ENCODE data around the gene IL10RA.

IL10RA gene

DNA sequence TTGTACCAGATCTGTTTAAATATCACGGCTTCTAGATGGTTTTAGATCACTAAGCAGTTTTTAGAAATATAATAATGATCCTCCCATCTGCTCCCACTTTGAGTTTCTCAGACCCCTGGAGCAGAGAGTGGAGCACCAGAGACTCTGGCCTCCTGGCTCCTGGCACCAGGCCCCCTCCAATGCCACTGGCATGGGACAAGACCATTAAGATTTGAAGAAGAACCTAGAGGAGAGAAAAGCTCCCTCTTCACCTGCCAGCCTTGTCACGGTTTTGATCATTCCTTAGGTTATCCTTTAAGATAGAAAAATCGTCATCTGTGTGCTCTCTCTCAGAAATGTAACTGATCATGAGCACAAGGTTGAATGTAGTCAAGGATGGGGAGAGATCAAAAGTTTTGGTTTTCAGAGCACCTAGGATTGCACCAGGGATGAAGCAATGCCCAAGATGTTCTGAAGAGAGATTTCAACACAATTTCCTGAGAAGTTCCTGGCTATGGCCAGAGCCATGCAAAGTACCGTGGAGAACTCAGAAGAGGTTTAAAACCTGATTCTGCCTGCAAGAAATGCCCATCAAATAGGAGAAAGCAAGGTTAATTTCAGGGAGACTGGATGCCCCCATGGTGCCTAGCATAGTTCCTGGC is 22.2 kb downstream of the IL10RA start:
- no peak for DNase-seq

DNA sequence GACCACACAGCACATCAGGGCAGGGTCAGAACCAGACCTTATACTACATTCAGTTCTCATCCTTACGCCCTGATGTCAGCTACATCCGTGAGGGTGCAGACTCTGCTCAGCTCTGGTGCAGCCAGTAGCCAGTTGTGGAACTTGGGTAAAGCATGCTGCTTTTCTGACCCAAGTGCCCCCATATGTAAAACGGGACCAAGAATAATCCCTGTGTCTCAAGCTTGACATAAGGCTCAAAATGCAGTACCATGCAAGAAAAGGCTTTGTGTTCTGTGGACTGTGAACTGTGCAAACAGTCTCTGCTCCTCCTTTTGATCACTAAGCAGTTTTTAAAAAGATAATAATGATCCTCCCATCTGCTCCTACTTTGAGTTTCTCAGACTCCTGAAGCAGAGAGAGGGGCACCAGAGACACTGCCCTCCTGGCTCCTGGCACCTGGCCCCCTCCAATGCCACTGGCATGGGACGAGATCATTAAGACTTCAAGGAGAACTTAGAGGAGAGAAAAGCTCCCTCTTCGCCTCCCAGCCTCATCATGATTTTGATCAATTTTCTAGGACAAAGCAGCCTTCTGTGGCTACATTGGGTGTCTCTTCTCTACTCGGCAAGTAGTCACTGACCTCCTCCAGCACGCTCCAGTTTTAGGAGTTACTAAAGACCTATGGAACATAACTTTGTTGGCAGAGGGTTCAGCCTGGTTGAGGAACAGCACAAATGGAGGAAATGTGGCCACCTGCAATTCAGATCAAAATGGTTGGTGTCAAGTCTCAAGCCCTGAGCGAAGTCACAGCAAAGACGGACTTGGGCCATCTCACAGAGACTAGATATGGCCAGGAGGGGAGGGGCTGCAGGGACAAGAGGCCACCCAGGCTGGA is 23.9 kb downstream of the IL10RA start:
- DNase-seq: no peak

DNA sequence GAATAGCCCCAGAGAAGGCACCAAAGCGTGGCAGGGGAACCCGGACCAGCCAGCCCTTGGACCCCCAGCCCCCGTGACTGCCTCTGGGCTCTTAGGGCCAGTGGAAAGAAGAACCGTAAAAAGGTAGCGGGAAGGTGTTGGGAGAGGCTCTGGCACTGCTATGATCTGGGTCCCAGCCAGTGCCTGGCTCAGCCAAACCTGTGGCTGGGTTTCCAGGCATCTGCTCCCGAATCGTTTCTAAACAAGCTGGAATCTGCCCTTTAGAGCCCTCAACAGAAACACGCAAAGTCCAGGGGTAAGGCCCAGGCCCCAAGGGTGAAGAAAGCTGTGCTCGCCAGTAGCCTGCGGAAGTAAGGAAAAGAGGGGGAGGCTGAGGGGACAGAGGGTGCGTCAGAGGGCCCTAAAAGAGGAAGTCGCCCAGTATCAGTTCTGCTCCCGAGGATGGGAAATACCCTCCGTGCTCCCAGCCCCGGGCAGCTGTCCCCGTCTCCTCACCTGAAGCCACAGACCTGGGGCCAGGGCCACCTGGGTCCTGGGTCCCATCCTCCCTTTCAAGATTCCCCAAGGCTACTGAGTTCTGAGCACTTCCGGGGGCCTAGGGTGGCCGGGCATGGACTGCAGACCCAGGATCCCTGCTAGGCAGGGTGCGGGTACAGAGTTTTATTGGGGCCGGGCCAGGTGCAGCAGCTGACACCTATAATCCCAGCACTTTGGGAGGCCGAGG is 24.7 kb downstream of the IL10RA start:
- no peak for DNase-seq

DNA sequence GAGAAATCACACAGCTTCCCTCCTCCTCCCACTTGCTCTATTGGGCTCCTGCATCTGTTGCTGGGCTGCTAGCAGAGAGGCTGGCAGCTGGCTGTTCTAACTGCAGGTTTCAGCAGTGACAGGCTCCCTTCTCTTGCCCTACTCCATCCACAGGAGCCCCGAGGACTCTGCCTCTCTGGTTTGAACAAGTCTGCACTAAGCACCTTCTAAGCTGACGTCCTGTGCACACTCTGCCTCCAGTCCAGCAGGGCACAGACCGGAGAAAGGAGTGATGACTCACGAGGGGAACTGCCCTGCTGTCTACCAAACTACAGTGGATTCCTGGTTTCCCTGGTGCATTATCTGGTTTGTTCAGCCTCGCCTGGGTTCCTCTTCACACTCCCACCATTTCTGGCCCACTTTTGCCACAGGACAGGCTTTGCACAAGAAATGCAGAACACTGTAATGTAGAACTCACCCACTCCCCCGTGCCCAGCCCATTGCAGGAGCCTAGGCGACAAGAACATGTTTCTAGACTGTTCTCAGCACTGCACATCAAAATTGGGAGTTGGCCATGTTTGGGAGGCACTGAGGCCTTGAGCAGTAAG is 26.0 kb downstream of the IL10RA start:
- DNase-seq: no peak

DNA sequence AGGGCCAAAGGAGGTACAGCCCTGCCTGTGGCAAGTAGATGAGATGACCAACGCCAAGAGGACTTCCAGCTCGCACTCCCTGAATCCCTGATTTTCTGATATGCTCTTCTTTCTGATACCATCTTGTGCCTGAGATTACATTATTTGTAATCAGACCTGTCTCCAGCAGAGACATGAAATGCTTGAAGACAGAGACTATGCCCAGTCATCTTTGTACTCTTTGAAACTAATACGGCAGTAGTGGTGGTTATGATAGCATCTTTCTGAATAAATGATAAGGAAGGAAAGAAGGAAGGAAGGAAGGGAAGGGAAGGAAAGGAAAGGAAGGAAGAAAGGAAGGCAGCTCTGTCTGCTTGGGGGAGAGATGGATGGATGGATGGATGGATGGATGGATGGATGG is 27.8 kb downstream of the IL10RA start:
- no peak for DNase-seq

DNA sequence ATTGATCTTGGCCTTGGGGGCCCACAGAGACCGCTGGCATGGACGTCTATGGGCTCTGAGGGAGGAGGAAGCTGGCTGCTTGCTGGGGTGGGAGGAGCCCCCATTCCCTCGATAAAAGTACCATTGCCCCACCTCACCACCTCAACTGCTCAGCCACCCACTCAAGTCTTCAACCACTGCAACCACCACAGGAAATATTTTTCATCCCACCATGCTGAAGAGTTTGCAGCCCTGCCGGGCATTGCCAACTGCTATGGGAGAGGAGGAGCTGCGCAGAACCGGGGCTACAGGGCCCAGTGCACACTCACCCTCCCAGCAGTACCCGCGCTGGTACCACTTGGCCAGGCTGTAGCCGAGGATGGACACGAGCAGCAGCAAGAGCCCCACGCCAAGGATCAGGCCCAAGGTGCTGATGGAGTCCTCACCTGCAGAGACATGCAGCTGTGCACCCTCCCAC is 29.2 kb downstream of the IL10RA start:
- no peak for DNase-seq

DNA sequence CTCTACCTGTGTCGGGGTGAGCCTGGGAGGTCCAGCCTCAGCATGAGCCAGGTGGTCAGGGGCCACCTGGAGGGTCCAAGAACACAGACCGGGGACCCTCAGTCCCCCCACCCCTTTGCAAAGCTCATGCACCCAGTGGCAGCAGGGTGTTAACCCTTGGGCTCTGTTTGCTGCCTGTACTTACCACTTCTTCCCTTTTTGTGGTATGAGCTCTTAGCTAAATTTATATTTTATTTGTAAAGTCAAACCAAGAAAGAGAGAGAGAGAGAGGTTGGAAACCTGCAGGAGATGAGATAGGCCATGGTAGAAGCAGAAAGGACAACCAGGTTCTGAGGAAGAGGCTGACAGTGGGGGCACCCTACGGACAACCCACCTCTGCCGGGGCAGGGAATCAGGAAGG is 29.9 kb downstream of the IL10RA start:
- DNase-seq: no peak

- no peak for DNase-seq
Measured at GRCh38 chr11:118017111-118017510, 30.9 kb downstream of the IL10RA start.

GRCh38 chr11:118017631-118018315 is 31.6 kb downstream of the IL10RA start:
- no peak for DNase-seq

DNA sequence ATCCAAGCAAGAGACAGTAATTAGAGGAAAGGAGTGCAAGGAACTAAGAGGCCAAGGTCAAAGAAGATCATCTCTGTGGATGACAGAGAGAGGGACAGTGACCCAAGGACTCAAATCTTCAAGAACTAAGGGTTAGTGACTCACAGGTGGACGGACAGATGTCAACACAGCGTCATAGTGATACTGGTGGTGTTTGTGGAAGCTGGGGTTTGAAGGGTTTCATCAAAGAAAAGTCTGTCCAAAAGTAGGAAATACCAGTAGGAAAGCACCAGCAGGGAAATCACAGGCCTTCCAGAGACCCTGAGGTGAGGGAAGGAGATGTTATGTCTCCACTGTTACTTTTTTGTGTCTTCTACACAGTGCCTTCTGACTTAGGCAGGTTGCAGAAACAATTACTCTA is 32.2 kb downstream of the IL10RA start:
- DNase-seq: no peak

GRCh38 chr11:118021146-118021545 is 35.0 kb downstream of the IL10RA start:
- DNase-seq: no peak

DNA sequence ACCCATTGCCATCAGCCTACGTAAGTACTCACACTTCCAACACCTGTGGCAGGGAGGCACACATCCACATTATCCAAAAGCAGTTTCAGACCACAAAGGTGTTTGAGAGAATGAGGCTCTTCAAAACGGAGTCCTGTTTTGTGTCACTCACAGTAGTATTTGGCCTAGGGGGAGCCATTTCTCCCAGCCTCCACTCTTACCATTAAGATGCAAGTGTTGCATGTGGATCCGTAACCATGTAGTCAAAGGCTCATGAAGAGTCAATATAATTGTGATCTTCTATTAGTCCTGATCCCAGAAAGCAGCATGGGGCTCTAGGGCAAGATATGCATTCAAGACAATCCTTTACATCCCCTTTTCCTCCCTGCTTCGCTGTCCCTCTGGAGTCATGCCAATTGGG is 41.5 kb downstream of the IL10RA start:
- DNase-seq: no peak

- DNase-seq: no peak
Measured at GRCh38 chr11:118028626-118029025, 42.4 kb downstream of the IL10RA start.

GRCh38 chr11:118033443-118033842 is 47.2 kb downstream of the IL10RA start:
- DNase-seq: no peak

- no peak for DNase-seq
Measured at GRCh38 chr11:118042141-118042540, 55.9 kb downstream of the IL10RA start.

- DNase-seq: no peak
Measured at GRCh38 chr11:118042796-118043195, 56.6 kb downstream of the IL10RA start.

DNA sequence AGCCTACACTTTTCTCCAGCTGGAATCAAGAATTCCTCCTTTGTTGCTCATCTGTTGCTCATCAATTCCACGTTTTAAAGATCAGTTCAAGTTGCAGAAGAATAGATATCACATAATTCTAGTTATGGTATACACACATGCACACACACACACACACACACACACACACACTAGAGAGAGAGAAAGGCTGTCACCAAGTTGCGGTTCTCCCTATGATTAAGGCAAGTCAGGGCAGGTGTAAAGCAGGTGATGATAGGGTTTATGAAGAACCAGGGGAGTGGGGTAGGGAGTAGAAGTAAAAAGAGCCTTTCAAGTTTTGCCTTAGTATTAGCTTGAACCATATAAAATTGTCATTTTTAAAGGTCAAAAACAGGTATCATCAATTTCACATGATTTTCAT is 59.0 kb downstream of the IL10RA start:
- DNase-seq: no peak

- DNase-seq: no peak
Measured at GRCh38 chr11:118046051-118046963, 60.1 kb downstream of the IL10RA start.

- DNase-seq: no peak
Measured at GRCh38 chr11:118046964-118047700, 60.9 kb downstream of the IL10RA start.

DNA sequence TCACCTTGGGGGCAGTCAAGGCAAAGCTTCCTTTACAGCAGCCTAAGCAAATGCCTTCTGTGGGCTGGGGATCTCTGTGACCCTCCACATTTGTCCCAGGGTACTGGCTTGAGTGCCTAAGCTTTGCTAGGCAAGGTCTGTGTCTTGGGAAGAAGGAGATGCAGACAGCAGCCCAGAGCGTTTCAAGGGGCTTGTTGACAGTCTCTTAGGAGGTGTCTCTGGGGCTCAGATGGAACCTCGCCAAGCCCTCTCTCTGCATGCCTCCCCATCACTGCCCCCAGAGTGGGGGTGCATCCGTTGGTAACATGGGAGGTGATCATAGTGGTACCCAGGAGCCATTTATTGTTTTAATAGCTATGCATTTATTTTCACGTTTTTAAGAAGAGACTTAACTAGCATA is 61.6 kb downstream of the IL10RA start:
- no peak for DNase-seq
